Hematopoietic multipotent progenitor cell treated with erythropoietin and hydrocortisone succinate and interleukin-3 and kit ligand, for 6 days (in vitro differentiated cells): ENCODE measurements around the gene ERVK3-1.
"Not testable (repeated sequence)": the region's sequence is repeated elsewhere in the genome, so short reads cannot be mapped to it uniquely, and the experiment has no call there.

Source experiments
- DNase-seq: peaks from one replicate; pipeline ENCODE4 v3.0.0-alpha.2; 2015

ERVK3-1 gene

DNA sequence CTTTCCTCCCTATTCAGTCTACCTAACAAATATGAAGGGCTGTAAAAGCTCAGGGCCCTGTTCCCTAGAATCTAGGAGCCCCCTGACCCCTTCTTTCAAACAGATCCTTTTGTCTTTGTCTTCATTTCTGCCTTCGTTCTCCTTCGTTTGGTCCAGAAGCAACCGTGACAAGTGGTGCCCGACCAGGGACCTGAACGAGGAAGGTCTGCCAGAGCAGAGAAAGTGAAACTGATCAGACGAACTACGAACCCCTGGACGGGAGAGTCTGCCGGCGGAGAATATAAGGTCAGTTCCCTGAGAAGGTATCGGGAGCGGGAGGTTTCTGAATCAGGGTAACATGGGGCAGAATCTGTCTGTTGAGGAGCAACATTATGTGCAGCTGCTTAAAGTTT, 751 bp downstream of the ERVK3-1 start:
- no peak for DNase-seq

- DNase-seq: no peak
These were observed 2.6 kb downstream of the ERVK3-1 start for GRCh38 chr19:58307736-58308135.

DNA sequence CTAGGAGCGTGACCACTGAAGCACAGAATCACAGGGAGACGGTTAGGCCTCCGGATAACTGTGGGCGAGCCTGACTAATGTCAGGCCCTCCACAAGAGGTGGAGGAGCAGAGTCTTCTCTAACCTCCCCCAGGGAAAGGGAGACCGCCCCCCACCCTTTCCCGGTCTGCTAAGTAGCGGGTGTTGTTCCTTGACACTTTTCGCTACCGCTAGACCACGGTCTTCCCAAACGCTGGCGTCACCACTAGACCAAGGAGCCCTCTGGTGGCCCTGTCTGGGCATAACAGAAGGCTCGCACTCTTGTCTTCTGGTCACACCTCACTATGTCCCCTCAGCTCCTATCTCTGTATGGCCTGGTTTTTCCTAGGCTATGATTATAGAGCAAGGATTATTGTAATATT, 5.5 kb downstream of the ERVK3-1 start:
- DNase-seq: not testable (repeated sequence)

GRCh38 chr19:58311345-58311865, 6.2 kb downstream of the ERVK3-1 start:
- no peak for DNase-seq

DNA sequence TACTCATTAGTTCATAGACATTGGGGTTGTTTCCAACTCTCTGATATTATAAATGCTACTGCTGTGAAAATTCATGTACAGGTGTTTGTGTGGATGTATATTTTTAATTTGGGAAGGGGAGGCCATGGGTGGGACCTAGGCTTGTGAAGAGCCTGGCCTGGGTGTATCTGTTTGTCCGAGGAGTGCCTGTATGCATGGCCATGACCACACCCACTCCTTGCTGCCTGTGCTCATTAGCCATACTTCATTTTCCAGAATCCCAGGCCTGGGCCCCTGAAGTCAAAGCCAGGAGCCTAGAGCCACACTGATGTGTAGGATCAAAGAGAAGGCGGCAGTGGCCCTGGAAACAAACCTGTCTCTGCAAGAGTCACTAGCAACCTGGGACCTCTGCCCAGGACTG, 10.4 kb downstream of the ERVK3-1 start:
- no peak for DNase-seq

DNA sequence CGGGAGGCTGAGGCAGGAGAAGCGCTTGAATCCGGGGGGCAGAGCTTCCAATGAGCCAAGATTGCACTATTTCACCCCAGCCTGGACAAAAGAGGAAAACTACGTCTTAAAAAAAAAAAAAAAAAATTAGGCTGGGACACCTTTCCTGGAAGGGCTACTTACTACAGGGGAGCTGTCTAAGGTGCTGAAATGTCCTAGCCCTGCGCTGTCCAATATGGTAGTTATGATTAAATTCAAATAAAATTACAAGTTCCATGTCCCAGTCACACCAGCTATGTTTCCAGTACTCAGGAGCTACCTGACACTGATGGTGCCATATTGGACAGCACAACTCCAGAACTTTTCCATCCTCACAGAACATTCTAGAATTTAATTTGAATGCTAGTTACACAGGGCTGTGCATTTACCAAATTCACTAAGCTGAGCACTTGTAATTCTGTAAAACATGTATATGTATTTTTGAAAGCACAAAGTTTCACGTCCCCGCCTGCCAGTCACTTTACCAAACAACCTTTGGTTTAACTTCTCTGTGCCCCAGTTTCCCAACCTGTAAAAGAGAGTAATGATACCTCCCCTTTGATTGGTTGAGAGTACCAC, 12.4 kb downstream of the ERVK3-1 start:
- DNase-seq: peak; percentile 87

DNA sequence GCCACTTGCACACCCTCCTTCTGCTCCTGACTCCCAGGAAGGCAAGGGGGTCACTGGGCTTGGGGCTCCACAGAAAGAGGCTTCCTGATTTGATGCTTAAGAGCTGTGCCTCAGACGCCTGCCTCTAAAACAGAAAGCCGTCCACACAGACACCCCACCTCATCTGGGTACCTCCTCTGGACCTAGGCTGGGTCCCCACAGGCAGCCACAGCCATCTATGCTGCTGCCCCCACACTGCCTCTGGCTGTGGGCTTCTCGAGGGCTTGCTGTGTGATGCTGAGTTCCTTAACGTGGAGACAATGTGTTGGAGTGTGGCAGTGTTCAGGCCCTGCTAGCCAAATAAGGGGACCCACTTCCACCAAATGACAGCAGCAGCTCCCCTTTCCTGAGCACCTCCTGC, 13.1 kb downstream of the ERVK3-1 start:
- DNase-seq: no peak

GRCh38 chr19:58319241-58319640, 14.1 kb downstream of the ERVK3-1 start:
- no peak for DNase-seq

- no peak for DNase-seq
These were observed 20.3 kb downstream of the ERVK3-1 start for GRCh38 chr19:58325311-58326022.

DNA sequence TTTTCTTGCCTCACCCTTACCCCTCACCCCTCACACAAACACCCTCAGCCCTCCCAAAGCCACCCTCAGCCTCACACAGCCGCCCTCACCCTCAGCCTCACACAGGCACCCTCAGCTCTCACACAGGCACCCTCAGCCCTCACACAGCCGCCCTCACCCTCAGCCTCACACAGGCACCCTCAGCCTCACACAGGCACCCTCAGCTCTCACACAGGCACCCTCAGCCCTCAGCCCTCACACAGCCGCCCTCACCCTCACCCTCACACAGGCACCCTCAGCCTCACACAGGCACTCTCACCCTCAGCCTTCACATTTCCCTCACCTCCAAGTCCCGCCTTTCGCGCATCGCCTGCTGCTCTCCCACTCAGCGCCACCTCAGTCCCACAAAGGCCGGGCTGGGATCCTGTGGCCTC, 21.3 kb downstream of the ERVK3-1 start:
- no peak for DNase-seq

DNA sequence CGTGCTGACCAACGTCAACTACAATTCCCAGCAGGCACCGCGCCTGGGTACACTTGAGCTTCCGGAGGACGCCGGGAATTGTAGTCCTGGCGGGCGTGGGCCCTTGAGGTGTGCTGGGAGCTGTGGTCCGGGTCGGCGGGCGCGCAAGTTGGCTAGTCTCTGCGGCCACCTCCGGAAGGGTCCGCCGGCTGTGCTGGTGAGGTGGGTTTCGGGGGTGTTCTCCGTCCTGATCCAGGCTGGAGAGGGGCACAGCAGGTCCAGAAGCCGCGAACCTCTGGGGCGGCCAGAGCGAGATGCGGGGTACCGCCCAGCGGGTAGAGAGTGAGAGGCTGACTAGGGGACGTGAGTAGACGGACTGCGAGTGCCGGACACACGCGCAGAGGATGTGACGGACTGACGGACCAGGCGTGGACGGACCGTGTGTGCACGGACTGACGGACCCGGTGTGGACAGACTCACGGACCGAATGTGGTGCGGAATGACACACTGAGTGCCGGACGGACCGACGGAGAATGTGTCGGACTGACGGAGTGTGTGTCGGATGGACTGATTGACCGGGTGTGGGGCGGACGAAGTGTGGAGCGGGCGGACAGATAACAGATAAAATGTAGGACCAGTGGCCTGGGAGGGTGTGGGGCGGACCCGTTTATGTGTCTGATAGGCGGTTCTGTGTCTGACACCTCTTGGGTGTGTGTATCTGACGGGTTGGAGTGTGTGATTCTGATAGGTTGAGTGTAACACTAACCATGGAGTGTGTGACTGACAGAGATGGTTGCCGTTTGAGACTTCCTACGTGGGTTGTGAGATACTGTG, 21.9 kb downstream of the ERVK3-1 start, which contains the start of gene ZSCAN22:
Gene ZSCAN22 (plus strand): TSS at position 81 of the 813 bp plus-strand sequence. CDS start 7,809 bp downstream, outside the sequence.
- DNase-seq: peak; percentile 98

DNA sequence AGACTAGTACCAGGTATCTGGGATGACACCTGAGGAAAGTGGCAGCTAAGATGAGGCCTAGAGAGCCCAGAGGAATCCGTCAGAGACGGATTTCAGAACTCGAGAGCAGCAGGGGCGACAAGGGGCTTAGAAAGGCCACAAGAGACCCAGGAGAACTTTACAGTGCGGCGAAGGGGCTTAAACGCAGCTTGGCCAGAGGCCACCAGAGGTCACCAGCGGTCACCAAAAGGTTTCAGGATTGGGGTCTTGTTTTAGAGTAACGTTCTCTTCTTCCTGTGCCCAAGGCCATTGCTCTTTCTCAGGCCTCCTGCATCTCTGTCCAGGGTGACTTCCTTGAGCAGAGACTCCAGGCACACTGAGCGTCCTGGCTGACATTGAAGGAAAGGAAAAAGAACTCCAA, 23.8 kb downstream of the ERVK3-1 start:
- peak; percentile 72 for DNase-seq

DNA sequence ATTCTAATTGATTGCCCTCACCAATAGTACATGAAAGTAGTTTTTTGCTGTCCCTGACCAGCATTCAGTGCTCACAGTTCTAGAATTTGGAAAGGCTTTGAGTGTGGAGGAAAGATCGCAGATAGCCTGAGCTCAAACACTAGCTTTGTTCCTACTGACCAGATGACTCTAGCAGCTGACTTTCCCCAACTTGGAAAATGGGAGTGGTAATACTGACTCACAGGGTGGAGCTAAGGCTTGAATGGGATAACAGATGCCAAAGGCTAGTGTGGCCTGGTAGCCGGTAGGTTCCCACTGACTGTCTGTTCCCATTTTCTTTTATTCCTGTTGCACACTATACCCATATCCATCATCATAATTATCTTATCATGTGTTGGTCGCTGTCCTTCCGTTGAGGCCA, 25.3 kb downstream of the ERVK3-1 start:
- DNase-seq: peak; percentile 44

- DNase-seq: no peak
These were observed 27.5 kb downstream of the ERVK3-1 start for GRCh38 chr19:58332697-58333096.

DNA sequence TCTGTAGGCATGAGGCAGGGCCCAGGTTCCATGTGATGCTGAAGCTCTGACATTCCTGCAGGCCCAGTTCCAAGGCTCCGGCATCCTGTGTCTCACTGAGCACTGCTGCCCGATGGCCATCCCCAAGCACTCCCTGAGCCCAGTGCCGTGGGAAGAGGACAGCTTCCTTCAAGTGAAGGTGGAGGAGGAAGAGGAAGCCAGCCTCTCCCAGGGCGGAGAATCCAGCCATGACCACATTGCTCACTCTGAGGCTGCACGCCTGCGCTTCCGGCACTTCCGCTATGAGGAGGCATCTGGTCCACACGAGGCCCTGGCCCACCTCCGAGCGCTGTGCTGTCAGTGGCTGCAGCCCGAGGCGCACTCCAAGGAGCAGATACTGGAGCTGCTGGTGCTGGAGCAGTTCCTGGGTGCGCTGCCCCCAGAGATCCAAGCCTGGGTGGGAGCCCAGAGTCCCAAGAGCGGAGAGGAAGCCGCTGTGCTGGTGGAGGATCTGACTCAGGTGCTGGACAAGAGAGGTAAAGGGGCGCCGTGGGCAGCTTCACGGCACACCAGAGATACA, 29.6 kb downstream of the ERVK3-1 start:
- no peak for DNase-seq

- no peak for DNase-seq
These were observed 30.5 kb downstream of the ERVK3-1 start for GRCh38 chr19:58335630-58336029.

DNA sequence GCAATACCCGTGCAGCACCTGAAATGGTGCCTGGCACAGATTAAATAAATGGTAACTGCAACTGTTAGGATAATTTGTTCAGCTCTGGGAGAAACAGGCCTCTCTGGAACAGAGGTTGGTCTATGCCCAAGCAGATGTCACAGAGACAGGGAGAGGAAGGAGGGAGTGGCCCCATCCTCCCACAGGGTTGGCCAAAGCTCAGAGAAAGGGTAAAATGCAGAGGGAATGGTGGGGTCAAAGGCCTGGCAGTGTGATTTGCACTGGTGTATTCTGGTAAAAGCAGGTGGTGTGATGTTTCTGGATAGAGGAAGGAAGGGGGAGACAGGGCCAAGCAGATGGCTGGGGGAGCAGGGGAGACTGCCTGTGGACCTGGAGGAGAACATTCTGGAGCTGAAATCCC, 31.0 kb downstream of the ERVK3-1 start:
- no peak for DNase-seq

DNA sequence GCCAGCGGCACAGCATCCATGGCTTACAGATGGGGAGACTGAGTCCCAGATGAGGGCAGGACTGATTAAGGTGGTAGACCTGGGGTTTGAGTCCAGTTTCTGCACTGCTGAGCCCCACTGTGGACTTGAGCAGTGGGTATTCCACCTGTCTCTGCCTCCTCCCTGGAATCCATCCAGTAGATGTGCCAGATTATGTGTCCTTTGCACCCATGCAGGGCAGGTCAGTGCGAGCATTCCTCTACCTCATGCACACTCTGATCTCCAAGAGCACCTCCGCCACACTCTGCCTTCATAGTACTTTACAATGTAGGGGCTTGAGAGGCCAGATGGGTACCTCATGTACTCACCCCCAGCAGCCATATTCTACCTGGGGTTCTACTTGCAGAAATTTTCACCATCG, 31.6 kb downstream of the ERVK3-1 start:
- no peak for DNase-seq

GRCh38 chr19:58338336-58338735, 33.2 kb downstream of the ERVK3-1 start:
- DNase-seq: no peak

DNA sequence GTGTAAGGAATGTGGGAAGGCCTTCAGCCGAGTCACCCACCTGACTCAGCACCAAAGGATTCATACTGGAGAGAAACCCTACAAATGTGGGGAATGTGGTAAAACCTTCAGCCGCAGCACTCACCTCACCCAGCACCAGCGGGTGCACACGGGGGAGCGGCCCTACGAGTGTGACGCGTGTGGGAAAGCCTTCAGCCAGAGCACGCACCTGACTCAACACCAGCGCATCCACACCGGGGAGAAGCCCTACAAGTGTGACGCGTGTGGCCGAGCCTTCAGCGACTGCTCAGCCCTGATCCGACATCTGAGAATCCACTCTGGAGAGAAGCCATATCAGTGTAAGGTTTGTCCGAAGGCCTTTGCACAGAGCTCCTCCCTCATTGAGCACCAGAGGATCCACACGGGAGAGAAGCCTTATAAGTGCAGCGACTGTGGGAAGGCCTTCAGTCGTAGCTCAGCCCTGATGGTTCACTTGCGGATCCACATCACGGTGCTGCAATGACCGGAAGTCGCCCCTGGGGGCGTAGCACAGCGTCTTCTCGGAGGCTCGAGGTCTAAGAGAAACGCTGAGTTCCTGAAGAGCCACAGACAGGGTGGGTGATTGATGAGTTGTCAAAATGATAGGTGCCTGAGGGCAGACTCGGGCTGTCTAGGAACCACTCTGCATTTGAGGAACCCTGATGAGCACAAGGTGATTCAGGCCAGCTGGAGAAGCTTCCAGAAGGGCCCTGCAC, 33.8 kb downstream of the ERVK3-1 start:
- no peak for DNase-seq

- DNase-seq: no peak
These were observed 40.4 kb downstream of the ERVK3-1 start for GRCh38 chr19:58345558-58345957.
